H1 (cell line): ENCODE results near the gene IVL. TPM values are rescaled to one million over a fixed set of nuclear protein-coding genes. Genes with fewer than 3 reads are reported as not detected.

Experiments used
- KDM4A ChIP-seq: IDR thresholded peaks from one replicate; pipeline ENCODE4 v1.7.1; 2012; ENCODE audit warnings: low read depth, mild to moderate bottlenecking, moderate library complexity, low read length, inconsistent platforms; ENCODE audit not compliant: severe bottlenecking
- POLR2AphosphoS5 ChIP-seq: IDR thresholded peaks from 2 replicates; pipeline ENCODE4 v1.6.1; 2011; ENCODE audit warnings: low read depth, low read length
- polyA plus RNA-seq, 7 experiments: library from polyadenylated mRNA; depleted of rRNA in 3 of 7; stranded (reverse) in 5 of 7; unstranded in 2 of 7; fragments of >200 nt in 5 of 7; fragments of 200-250 nt in 2 of 7; gene quantifications; 1 replicate in 5 of 7; 2 replicates in 1 of 7; 4 replicates in 1 of 7; pipeline versions ENCODE4 v1.2.1 to v1.2.3, GENCODE V29; 2011 to 2013; ENCODE audit warnings: missing spikeins in 2 of 7, mixed read lengths in 2 of 7
- total RNA-seq: library from RNA; stranded (reverse); fragmentation: NEBNext Ultra II Directional; extraction: Animal tissue kit (Norgen Biotek cat#: 25700); gene quantifications from 2 replicates; pipeline ENCODE4 v1.2.1, GENCODE V29; 2021

Gene IVL
- total and polyA plus RNA-seq, 2 of the 8 experiments (the other 6 are each of a cell fraction or from before 2014, with no cell fraction given), result not detected

DNA sequence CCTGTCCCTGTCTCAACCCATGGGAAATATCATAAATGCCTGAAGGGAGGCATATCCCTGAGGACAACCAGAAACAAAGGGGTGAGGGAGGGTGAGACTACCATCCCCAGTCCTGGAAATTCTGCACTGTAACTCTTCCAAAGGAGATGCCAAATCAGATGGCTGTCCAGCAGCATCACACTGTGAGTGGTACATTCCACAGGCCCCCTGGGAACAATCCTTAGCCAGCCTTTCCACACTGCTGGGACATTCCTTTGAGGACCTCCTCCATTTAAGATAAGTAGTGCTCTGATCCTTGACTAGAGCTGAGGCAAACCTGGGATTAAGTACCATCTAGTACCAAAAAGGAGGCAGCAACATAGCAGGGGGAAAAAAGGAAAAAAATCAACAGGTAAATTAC lies 10.7 kb downstream of the IVL start (continued):
- TF ChIP-seq KDM4A, result no peak
- TF ChIP-seq POLR2AphosphoS5, result no peak
